K562 (cell line): ENCODE measurements around the gene YES1. TPM values are rescaled to one million over a fixed set of nuclear protein-coding genes. Genes with fewer than 3 reads are reported as not detected.

Source experiments
- CREBBP ChIP-seq: IDR thresholded peaks from one replicate; pipeline ENCODE4 v1.6.1; 2012; ENCODE audit warnings: low read depth, mild to moderate bottlenecking, control low read depth, inconsistent platforms, low read length
- DDX20 ChIP-seq: fragments of 450-650 bp; IDR thresholded peaks from 2 replicates; pipeline ENCODE4 v1.6.1; 2016; ENCODE audit warnings: missing genetic modification characterization, low read depth, mild to moderate bottlenecking, missing compliant biosample characterization, moderate library complexity
- FOXK1 ChIP-seq: sonication (generic); formaldehyde crosslinking; IDR thresholded peaks from 2 replicates; pipeline ENCODE4 v1.8.0; 2022; ENCODE audit warnings: missing genetic modification reagents, mild to moderate bottlenecking, borderline replicate concordance
- GABPA ChIP-seq: fragments of 200-800 bp; sonication (Bioruptor generic); conservative IDR thresholded peaks from 2 replicates; pipeline ENCODE4 v1.6.1; 2016; ENCODE audit warnings: low read depth, missing genetic modification characterization, missing compliant biosample characterization
- GABPB1 ChIP-seq: sonication (generic); formaldehyde crosslinking; IDR thresholded peaks from 2 replicates; pipeline ENCODE4 v1.8.0; 2022; ENCODE audit warnings: mild to moderate bottlenecking, missing genetic modification reagents
- KAT7 ChIP-seq: sonication (generic); formaldehyde crosslinking; IDR thresholded peaks from 2 replicates; pipeline ENCODE4 v1.8.0; 2022; ENCODE audit warnings: missing genetic modification reagents, mild to moderate bottlenecking, borderline replicate concordance
- MAFK ChIP-seq: IDR thresholded peaks from 2 replicates; pipeline ENCODE4 v1.6.1; 2011; ENCODE audit warnings: low read length, improper control_type of control experiment
- RBBP5 ChIP-seq: fragments of 200-600 bp; sonication (generic); IDR thresholded peaks from 2 replicates; pipeline ENCODE4 v1.6.1; 2012; ENCODE audit warnings: borderline replicate concordance, mild to moderate bottlenecking, low read length, control low read depth, inconsistent platforms; ENCODE audit not compliant: insufficient read depth, poor library complexity, severe bottlenecking
- RBM14 ChIP-seq: fragments of 200-400 bp; formaldehyde crosslinking; IDR thresholded peaks from 2 replicates; pipeline ENCODE4 v1.6.1; 2018; ENCODE audit warnings: low read depth, mild to moderate bottlenecking, low read length, moderate library complexity, borderline replicate concordance; ENCODE audit not compliant: insufficient read depth
- TAF7 ChIP-seq: fragments of 450-650 bp; IDR thresholded peaks from 2 replicates; pipeline ENCODE4 v1.6.1; 2016; ENCODE audit warnings: missing genetic modification characterization, missing compliant biosample characterization
- ZNF274 ChIP-seq: IDR thresholded peaks from 2 replicates; pipeline ENCODE4 v1.6.1; 2011; ENCODE audit warnings: low read depth, mild to moderate bottlenecking, low read length, moderate library complexity, borderline replicate concordance
- ZNF316 ChIP-seq: fragments of 450-650 bp; IDR thresholded peaks from 2 replicates; pipeline ENCODE4 v1.6.1; 2016
- ZNF830 ChIP-seq: fragments of 250-450 bp; sonication (Bioruptor Pico); IDR thresholded peaks from 2 replicates; pipeline ENCODE4 v1.5.0; 2021; ENCODE audit warnings: mild to moderate bottlenecking
- ZZZ3 ChIP-seq: fragments of 450-650 bp; IDR thresholded peaks from 2 replicates; pipeline ENCODE4 v1.6.1; 2016; ENCODE audit warnings: antibody characterized with exemption, mild to moderate bottlenecking, moderate library complexity
- polyA plus RNA-seq, 8 experiments: library from polyadenylated mRNA; depleted of rRNA in 4 of 8; stranded (reverse) in 5 of 8; unstranded in 3 of 8; fragments of >200 nt; fragmentation: Nextera tagmentation in 2 of 8; fragmentation: Illumina TruSeq in 1 of 8; extraction: Ambion mirVana in 2 of 8; extraction: Trizol in 1 of 8; gene quantifications; 2 replicates each; pipeline versions ENCODE4 v1.2.1 to v1.2.3, GENCODE V29; 2011 to 2014; ENCODE audit warnings: inconsistent platforms in 1 of 8, missing spikeins in 1 of 8
- total RNA-seq, 7 experiments: library from RNA; depleted of rRNA in 6 of 7; stranded (reverse); fragments of >200 nt in 6 of 7; fragmentation: Illumina TruSeq in 2 of 7; extraction: Trizol in 2 of 7; gene quantifications; 2 replicates each; pipeline versions ENCODE4 v1.2.1 to v1.2.3, GENCODE V29; 2011 to 2021; ENCODE audit warnings: low replicate concordance in 1 of 7
- TF ChIP-seq, protein P1 (sequence below): fragments of 450-650 bp; formaldehyde crosslinking; conservative IDR thresholded peaks from 2 replicates; pipeline ENCODE4 v1.4.0; 2022; ENCODE audit warnings: mild to moderate bottlenecking, missing genetic modification characterization
- TF ChIP-seq, protein P2 (sequence below): fragments of 250-450 bp; sonication (Bioruptor Pico); IDR thresholded peaks from 2 replicates; pipeline ENCODE4 v1.5.0; 2022; ENCODE audit warnings: mild to moderate bottlenecking
- TF ChIP-seq, protein P3 (sequence below), 2 experiments: fragments of 450-650 bp; IDR thresholded peaks; 2 replicates each; pipeline ENCODE4 v1.6.1; 2018; ENCODE audit warnings: mild to moderate bottlenecking in 2 of 2, low read depth in 1 of 2; ENCODE audit not compliant: partially characterized antibody in 2 of 2
- TF ChIP-seq, protein P4 (sequence below): fragments of 250-450 bp; sonication (Bioruptor Pico); IDR thresholded peaks from 2 replicates; pipeline ENCODE4 v1.5.0; 2021; ENCODE audit warnings: mild to moderate bottlenecking, moderate library complexity

The YES1 gene
- total and polyA plus RNA-seq, 9 of the 15 experiments (the other 6 are each of a cell fraction or from before 2014, with no cell fraction given): 37.2 to 115 (median 77.7) TPM

DNA sequence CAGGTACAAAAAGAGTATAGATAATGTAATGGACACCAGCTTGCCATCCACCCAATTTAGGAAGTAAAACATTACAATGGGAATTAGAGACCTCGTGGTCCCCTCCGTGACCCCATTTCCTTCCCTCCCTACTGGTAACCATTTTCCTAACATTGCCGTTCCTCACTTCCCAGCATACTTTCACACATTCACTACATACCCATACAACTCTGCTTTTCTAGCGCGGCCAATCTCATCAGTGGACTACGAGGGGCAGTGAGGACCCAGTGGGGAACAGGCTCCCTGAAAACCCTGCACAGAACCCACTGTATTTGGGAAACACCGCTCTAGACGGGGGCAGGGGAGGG is 100.8 kb downstream of the YES1 start (continued):
- TF ChIP-seq DDX20 (tag) (no peak), ZZZ3 (no peak), ZNF274 (no peak), ZNF316 (no peak), TAF7 (tag) (no peak), CREBBP (no peak), RBBP5 (no peak), KAT7 (CRISPR knock-in tag) (no peak), GABPB1 (CRISPR knock-in tag) (no peak), GABPA (tag) (no peak), MAFK (no peak), RBM14 (no peak), FOXK1 (no peak), ZNF830 (CRISPR knock-in tag) (no peak)
- TF ChIP-seq, protein P1, sequence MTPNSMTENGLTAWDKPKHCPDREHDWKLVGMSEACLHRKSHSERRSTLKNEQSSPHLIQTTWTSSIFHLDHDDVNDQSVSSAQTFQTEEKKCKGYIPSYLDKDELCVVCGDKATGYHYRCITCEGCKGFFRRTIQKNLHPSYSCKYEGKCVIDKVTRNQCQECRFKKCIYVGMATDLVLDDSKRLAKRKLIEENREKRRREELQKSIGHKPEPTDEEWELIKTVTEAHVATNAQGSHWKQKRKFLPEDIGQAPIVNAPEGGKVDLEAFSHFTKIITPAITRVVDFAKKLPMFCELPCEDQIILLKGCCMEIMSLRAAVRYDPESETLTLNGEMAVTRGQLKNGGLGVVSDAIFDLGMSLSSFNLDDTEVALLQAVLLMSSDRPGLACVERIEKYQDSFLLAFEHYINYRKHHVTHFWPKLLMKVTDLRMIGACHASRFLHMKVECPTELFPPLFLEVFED: 0 out of 2 replicates have a peak, but pooled peaks have one; percentile 20
- TF ChIP-seq, protein P2, sequence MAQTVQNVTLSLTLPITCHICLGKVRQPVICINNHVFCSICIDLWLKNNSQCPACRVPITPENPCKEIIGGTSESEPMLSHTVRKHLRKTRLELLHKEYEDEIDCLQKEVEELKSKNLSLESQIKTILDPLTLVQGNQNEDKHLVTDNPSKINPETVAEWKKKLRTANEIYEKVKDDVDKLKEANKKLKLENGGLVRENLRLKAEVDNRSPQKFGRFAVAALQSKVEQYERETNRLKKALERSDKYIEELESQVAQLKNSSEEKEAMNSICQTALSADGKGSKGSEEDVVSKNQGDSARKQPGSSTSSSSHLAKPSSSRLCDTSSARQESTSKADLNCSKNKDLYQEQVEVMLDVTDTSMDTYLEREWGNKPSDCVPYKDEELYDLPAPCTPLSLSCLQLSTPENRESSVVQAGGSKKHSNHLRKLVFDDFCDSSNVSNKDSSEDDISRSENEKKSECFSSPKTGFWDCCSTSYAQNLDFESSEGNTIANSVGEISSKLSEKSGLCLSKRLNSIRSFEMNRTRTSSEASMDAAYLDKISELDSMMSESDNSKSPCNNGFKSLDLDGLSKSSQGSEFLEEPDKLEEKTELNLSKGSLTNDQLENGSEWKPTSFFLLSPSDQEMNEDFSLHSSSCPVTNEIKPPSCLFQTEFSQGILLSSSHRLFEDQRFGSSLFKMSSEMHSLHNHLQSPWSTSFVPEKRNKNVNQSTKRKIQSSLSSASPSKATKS (CRISPR knock-in tag): no peak
- TF ChIP-seq, protein P3, sequence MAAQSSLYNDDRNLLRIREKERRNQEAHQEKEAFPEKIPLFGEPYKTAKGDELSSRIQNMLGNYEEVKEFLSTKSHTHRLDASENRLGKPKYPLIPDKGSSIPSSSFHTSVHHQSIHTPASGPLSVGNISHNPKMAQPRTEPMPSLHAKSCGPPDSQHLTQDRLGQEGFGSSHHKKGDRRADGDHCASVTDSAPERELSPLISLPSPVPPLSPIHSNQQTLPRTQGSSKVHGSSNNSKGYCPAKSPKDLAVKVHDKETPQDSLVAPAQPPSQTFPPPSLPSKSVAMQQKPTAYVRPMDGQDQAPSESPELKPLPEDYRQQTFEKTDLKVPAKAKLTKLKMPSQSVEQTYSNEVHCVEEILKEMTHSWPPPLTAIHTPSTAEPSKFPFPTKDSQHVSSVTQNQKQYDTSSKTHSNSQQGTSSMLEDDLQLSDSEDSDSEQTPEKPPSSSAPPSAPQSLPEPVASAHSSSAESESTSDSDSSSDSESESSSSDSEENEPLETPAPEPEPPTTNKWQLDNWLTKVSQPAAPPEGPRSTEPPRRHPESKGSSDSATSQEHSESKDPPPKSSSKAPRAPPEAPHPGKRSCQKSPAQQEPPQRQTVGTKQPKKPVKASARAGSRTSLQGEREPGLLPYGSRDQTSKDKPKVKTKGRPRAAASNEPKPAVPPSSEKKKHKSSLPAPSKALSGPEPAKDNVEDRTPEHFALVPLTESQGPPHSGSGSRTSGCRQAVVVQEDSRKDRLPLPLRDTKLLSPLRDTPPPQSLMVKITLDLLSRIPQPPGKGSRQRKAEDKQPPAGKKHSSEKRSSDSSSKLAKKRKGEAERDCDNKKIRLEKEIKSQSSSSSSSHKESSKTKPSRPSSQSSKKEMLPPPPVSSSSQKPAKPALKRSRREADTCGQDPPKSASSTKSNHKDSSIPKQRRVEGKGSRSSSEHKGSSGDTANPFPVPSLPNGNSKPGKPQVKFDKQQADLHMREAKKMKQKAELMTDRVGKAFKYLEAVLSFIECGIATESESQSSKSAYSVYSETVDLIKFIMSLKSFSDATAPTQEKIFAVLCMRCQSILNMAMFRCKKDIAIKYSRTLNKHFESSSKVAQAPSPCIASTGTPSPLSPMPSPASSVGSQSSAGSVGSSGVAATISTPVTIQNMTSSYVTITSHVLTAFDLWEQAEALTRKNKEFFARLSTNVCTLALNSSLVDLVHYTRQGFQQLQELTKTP (IDR thresholded peaks at IDR 0.05; ENCODE audit: low read depth in 1 of 2, partially characterized antibody in 2 of 2): no peak
- TF ChIP-seq, protein P4, sequence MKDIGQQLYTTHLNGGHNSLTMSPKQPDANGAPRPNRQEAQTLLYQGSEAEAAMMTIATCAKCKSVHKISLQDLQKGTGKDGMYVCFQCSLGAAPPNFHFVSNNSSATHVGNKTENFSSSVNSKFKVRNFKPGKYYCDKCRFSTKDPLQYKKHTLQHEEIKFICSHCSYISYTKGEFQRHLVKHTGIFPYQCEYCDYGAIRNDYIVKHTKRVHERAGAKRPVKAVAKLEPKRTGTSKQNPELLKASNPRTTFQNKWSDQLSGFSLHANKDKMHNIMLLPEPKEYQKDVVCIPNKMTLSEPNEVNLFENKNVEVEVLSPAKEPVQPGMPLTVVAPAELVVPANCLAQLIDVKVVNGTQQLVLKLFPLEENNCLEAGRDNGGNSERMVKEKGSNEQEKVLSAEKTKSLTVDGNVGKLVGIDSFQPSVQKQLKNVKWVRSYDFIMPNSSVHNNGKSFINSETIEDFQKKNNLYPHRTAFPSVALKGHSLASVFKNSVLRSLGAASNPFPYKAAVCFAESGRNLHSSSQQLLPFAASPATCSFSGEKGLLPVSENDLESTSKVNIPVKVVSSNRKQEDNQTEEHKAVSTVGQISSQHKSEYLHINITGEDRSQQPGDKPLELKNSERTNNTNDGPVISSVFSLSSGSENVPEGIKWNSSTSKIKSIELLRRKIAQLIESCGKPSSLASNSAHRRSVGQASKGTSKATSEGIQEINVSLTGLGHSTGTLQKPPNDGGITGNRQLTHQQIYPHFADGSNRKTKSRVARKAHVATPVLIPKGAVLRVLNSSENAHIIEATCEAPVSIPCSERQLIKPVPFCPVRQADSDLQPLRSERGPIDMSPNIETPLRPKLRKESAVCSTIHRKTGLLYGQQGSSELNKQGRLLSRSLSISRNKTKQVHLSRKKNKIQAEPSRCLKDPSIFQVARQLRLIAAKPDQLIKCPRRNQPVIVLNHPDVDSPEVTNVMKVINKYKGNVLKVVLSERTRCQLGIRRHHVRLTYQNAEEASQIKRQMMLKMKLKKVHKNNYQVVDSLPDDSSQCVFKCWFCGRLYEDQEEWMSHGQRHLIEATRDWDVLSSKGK: no peak
